Hepatocyte (in vitro differentiated cells): ENCODE data around the gene WBP1L. TPM values are rescaled to one million over a fixed set of nuclear protein-coding genes. Genes with fewer than 3 reads are reported as not detected.

Experiments
- DNase-seq: peaks from one replicate; pipeline ENCODE4 v3.0.0-alpha.2; 2016; ENCODE audit warnings: low spot score
- H2AFZ ChIP-seq: fragments of 200-600 bp; sonication (generic); 2 replicates; pipeline ENCODE4 v1.6.0; 2016; ENCODE audit warnings: antibody characterized with exemption, mild to moderate bottlenecking
- H3K27ac ChIP-seq: fragments of 200-600 bp; sonication (generic); 2 replicates; pipeline ENCODE4 v1.5.1; 2016; ENCODE audit warnings: mild to moderate bottlenecking
- H3K27me3 ChIP-seq: fragments of 200-600 bp; sonication (generic); 2 replicates; pipeline ENCODE4 v1.6.1; 2016
- H3K36me3 ChIP-seq: fragments of 200-600 bp; sonication (generic); replicated peaks from 2 replicates; pipeline ENCODE4 v1.5.1; 2016; ENCODE audit warnings: low read depth; ENCODE audit not compliant: insufficient read depth
- H3K4me1 ChIP-seq: fragments of 200-600 bp; sonication (generic); 2 replicates; pipeline ENCODE4 v1.5.1; 2016; ENCODE audit warnings: mild to moderate bottlenecking, moderate library complexity; ENCODE audit not compliant: insufficient read depth
- H3K4me2 ChIP-seq: fragments of 200-600 bp; sonication (generic); 2 replicates; pipeline ENCODE4 v1.6.0; 2016
- H3K4me3 ChIP-seq: fragments of 200-600 bp; sonication (generic); 2 replicates; pipeline ENCODE4 v1.5.1; 2016; ENCODE audit warnings: mild to moderate bottlenecking
- H3K79me2 ChIP-seq: fragments of 200-600 bp; sonication (generic); 2 replicates; pipeline ENCODE4 v1.6.0; 2017; ENCODE audit warnings: mild to moderate bottlenecking
- H3K9me2 ChIP-seq: fragments of 200-600 bp; sonication (generic); replicated peaks from 2 replicates; pipeline ENCODE4 v1.6.0; 2017; ENCODE audit warnings: mild to moderate bottlenecking; ENCODE audit not compliant: insufficient read depth
- H3K9me3 ChIP-seq: fragments of 200-600 bp; sonication (generic); 2 replicates; pipeline ENCODE4 v1.5.1; 2016; ENCODE audit warnings: low read depth, mild to moderate bottlenecking
- H4K20me1 ChIP-seq: fragments of 200-600 bp; sonication (generic); 2 replicates; pipeline ENCODE4 v1.6.0; 2016; ENCODE audit warnings: mild to moderate bottlenecking; ENCODE audit not compliant: insufficient read depth, poor library complexity, severe bottlenecking
- EZH2 ChIP-seq: fragments of 200-600 bp; sonication (generic); IDR thresholded peaks from 2 replicates; pipeline ENCODE4 v1.6.1; 2016; ENCODE audit warnings: antibody characterized with exemption, mild to moderate bottlenecking, borderline replicate concordance
- EZH2phosphoT487 ChIP-seq: fragments of 200-600 bp; sonication (generic); IDR thresholded peaks from one replicate; pipeline ENCODE4 v1.6.1; 2018; ENCODE audit warnings: antibody characterized with exemption, mild to moderate bottlenecking, low read depth, moderate library complexity; ENCODE audit not compliant: unreplicated experiment, severe bottlenecking
- WGBS: methylation state at CpG from one replicate; pipeline ENCODE4 v1.1.6; 2016; ENCODE audit warnings: low lambda C conversion rate; ENCODE audit errors: missing lambda C conversion rate; 5-methylcytosine and 5-hydroxymethylcytosine counted together
- polyA plus RNA-seq: library from polyadenylated mRNA; unstranded; fragments of >200 nt; fragmentation: Nextera tagmentation; extraction: Ambion mirVana; gene quantifications from 2 replicates; pipeline ENCODE4 v1.2.1, GENCODE V29; 2016
- total RNA-seq: library from RNA; depleted of rRNA; stranded (reverse); fragments of >200 nt; gene quantifications from 2 replicates; pipeline ENCODE4 v1.2.3, GENCODE V29; 2014
- TF ChIP-seq, protein P1 (sequence below): fragments of 200-600 bp; sonication (generic); IDR thresholded peaks from 2 replicates; pipeline ENCODE4 v1.5.1; 2016; ENCODE audit warnings: antibody characterized with exemption, mild to moderate bottlenecking; ENCODE audit not compliant: poor library complexity

The WBP1L gene
- total and polyA plus RNA-seq, 2 experiments from 2014 or later: 21.6 to 57.1 TPM

DNA sequence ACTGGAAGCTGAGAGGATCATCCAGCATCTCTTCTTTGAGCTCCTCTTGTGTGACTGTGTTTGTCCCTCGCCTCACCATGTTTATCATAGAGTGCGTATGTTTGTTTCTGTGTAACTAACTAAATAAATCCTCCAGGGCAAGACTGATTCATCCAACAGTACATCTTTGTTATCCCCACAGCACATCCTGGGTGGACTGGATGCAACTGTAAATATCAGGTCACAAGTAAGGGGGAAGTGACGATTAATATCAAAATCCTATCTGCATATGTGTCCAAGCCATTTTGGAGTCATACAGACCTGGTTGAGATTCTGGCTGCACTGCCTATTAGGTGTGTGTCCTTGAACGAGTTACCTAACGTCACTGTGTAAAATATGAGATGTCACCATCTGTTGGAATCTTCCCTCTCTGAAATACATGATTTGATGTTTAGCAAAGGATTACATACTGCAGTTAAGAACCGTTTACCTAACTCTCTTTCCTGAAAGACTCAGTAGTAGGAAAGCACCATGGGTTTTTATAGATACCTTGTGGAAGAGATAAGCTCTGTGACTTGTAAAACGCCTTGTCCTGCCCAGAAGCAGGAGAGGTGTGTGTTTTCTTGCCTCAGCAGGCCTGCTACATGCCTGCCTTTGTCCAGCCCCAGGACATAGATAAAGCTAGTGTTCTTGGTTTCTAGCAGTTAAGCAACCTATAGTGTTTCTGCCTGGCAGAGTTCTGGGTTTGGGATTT, 25.8 kb downstream of the WBP1L start:
- peak; percentile 66 for DNase-seq
- 30% methylated on average over 7 of the region's 7 CpGs for WGBS
- Histone ChIP-seq H4K20me1 (no peaks in the 10 kb centered on the region), H3K9me2 (no peaks in the 10 kb centered on the region), H3K36me3 (no peaks in the 10 kb centered on the region), H3K4me3 (no peak overlapping the region), H3K9me3 (no peaks in the 10 kb centered on the region), H2AFZ (no peak overlapping the region), H3K27ac (peak overlapping the region; percentile 85), H3K27me3 (no peaks in the 10 kb centered on the region), H3K79me2 (peaks cover 59% of the 10 kb centered on the region), H3K4me2 (peak overlapping the region; percentile 1), H3K4me1 (peaks cover 43% of the 10 kb centered on the region)
- TF ChIP-seq EZH2 (no peak), EZH2phosphoT487 (no peak)

DNA sequence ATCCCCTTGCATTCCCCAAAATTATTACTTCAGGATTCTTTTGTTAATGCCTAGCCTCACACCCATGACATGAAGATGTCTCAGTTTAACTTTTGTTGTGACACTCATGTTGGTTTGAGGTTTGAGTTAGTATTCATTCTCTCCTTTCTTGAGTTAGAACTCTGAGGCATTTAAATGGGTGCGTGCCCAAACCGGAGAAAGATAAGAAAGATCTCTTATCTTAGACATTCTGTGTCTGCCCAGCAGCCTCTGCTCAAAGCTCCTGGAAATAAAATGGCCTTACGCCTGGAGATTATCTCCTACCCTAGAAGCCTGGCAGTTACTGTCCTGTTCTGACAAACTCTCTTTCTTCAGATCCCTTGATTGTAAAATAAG, 26.3 kb downstream of the WBP1L start:
- no peak for TF ChIP-seq EZH2
- no peak for TF ChIP-seq EZH2phosphoT487
- TF ChIP-seq, protein P1, sequence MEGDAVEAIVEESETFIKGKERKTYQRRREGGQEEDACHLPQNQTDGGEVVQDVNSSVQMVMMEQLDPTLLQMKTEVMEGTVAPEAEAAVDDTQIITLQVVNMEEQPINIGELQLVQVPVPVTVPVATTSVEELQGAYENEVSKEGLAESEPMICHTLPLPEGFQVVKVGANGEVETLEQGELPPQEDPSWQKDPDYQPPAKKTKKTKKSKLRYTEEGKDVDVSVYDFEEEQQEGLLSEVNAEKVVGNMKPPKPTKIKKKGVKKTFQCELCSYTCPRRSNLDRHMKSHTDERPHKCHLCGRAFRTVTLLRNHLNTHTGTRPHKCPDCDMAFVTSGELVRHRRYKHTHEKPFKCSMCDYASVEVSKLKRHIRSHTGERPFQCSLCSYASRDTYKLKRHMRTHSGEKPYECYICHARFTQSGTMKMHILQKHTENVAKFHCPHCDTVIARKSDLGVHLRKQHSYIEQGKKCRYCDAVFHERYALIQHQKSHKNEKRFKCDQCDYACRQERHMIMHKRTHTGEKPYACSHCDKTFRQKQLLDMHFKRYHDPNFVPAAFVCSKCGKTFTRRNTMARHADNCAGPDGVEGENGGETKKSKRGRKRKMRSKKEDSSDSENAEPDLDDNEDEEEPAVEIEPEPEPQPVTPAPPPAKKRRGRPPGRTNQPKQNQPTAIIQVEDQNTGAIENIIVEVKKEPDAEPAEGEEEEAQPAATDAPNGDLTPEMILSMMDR: no peak
- H3K9me3 ChIP-seq: no peaks in the 10 kb centered on the region
- 32% methylated on average over 3 of the region's 3 CpGs for WGBS

DNA sequence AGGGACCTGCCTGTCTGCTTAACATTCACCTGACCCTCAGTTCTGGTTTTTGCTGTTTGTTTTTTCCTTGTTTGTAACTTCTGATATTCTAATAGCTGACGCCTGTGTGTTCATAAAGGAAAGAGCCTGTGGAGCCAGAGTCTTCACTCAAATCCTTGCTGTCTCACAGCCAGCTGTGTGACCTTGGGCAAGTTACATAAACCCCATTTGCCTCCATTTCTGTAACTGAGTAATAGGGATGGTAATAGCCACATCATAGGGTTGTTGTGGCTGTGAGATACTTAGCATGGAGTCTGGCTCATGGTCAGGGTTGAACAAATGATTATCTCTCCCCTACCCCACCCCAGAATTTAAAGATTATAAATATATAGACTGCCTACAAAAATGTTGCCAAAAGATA, 27.0 kb downstream of the WBP1L start:
- peak overlapping the region; percentile 85 for H3K27ac ChIP-seq
- DNase-seq: no peak
- 86% methylated on average over 1 of the region's 1 CpG for WGBS

More for the DNA sequence above, 26.3 kb downstream of the WBP1L start:
- H3K27me3 ChIP-seq: no peaks in the 10 kb centered on the region
- H3K4me3 ChIP-seq: no peak overlapping the region
- no peak overlapping the region for H3K4me2 ChIP-seq
- H3K27ac ChIP-seq: peak overlapping the region; percentile 85
- no peak for DNase-seq
- peaks cover 64% of the 10 kb centered on the region for H3K79me2 ChIP-seq
- H3K4me1 ChIP-seq: peaks cover 42% of the 10 kb centered on the region
- H3K9me2 ChIP-seq: no peaks in the 10 kb centered on the region
- H2AFZ ChIP-seq: no peak overlapping the region
- H3K36me3 ChIP-seq: no peaks in the 10 kb centered on the region
- no peaks in the 10 kb centered on the region for H4K20me1 ChIP-seq

DNA sequence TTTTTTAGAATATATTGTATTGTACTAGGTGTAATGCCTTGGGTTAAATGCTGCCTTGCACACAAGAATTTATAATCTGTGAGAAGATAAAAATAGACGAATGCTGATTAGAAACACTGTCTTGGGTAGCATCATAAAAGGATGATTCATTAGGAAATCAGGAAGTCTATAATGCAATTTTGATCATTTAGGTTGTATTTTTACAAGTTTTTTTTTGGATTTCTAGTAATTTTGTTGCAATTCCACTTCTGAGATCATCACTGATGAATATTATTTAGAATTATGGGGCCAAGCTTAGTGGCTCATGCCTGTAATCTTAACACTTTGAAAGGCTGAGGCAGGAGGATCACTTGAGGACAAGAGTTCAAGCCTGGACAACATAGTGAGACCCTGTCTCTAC, 29.6 kb downstream of the WBP1L start:
- Histone ChIP-seq H3K27me3 (no peaks in the 10 kb centered on the region), H3K27ac (peak overlapping the region; percentile 46), H3K4me3 (no peak overlapping the region), H3K4me2 (no peak overlapping the region), H3K9me2 (no peaks in the 10 kb centered on the region), H3K9me3 (no peaks in the 10 kb centered on the region), H3K79me2 (peaks cover 49% of the 10 kb centered on the region), H3K4me1 (peaks cover 62% of the 10 kb centered on the region), H4K20me1 (no peaks in the 10 kb centered on the region), H2AFZ (no peak overlapping the region), H3K36me3 (no peaks in the 10 kb centered on the region)
- TF ChIP-seq EZH2: no peak
- TF ChIP-seq EZH2phosphoT487: no peak
- TF ChIP-seq, protein P1: no peak
- WGBS: 47% methylated on average over 1 of the region's 1 CpG
- DNase-seq: no peak

More for the DNA sequence above, 27.0 kb downstream of the WBP1L start:
- no peak for TF ChIP-seq EZH2
- TF ChIP-seq, protein P1: no peak
- TF ChIP-seq EZH2phosphoT487: no peak
- Histone ChIP-seq H3K9me3 (no peaks in the 10 kb centered on the region), H3K4me2 (no peak overlapping the region), H3K4me1 (peaks cover 47% of the 10 kb centered on the region), H3K36me3 (no peaks in the 10 kb centered on the region), H3K9me2 (no peaks in the 10 kb centered on the region), H4K20me1 (no peaks in the 10 kb centered on the region), H3K27me3 (no peaks in the 10 kb centered on the region), H3K4me3 (no peak overlapping the region), H2AFZ (no peak overlapping the region), H3K79me2 (peaks cover 58% of the 10 kb centered on the region)
